Trophoblast cell (in vitro differentiated cells and primary cell): ENCODE measurements around the gene NUP62.

ENCODE experiments used
- DNase-seq, 2 donors: peaks; one replicate each; pipeline ENCODE4 v3.0.0-alpha.2; 2016
- H2AFZ ChIP-seq: 2 replicates; pipeline ENCODE4 v1.6.1; 2013; ENCODE audit warnings: low read length, moderate library complexity, mild to moderate bottlenecking; ENCODE audit not compliant: insufficient read depth, poor library complexity
- H2AK5ac ChIP-seq: 2 replicates; pipeline ENCODE4 v1.6.1; 2013; ENCODE audit warnings: mild to moderate bottlenecking, low read length
- H2BK120ac ChIP-seq: 2 replicates; pipeline ENCODE4 v1.6.1; 2013; ENCODE audit warnings: low read length, mild to moderate bottlenecking, moderate library complexity; ENCODE audit not compliant: insufficient read depth, poor library complexity
- H2BK12ac ChIP-seq: 2 replicates; pipeline ENCODE4 v1.6.1; 2013; ENCODE audit warnings: mild to moderate bottlenecking, low read length, moderate library complexity
- H2BK5ac ChIP-seq: 2 replicates; pipeline ENCODE4 v1.6.1; 2013; ENCODE audit warnings: low read length, low read depth, moderate library complexity, mild to moderate bottlenecking; ENCODE audit not compliant: poor library complexity
- H3K14ac ChIP-seq: 2 replicates; pipeline ENCODE4 v1.6.1; 2013; ENCODE audit warnings: mild to moderate bottlenecking, low read length
- H3K18ac ChIP-seq: 2 replicates; pipeline ENCODE4 v1.6.1; 2013; ENCODE audit warnings: mild to moderate bottlenecking, low read length
- H3K23ac ChIP-seq: 2 replicates; pipeline ENCODE4 v1.6.1; 2013; ENCODE audit warnings: low read length
- H3K27ac ChIP-seq: 2 replicates; pipeline ENCODE4 v1.5.1; 2013; ENCODE audit warnings: low read depth, mild to moderate bottlenecking, inconsistent platforms, low read length, moderate library complexity
- H3K27me3 ChIP-seq: 2 replicates; pipeline ENCODE4 v1.6.1; 2013; ENCODE audit warnings: inconsistent platforms, mild to moderate bottlenecking, low read length, moderate library complexity; ENCODE audit not compliant: insufficient read depth
- H3K36me3 ChIP-seq, 2 experiments: 1 replicate in 1 of 2; 2 replicates in 1 of 2; pipeline ENCODE4 v1.6.1; 2013; ENCODE audit warnings: low read length in 2 of 2, mild to moderate bottlenecking in 2 of 2, moderate library complexity in 1 of 2; ENCODE audit not compliant: insufficient read depth in 2 of 2, control insufficient read depth in 1 of 2
- H3K4ac ChIP-seq: 2 replicates; pipeline ENCODE4 v1.6.1; 2013; ENCODE audit warnings: low read depth, mild to moderate bottlenecking, low read length, moderate library complexity
- H3K4me1 ChIP-seq, 2 experiments: 1 replicate in 1 of 2; 2 replicates in 1 of 2; pipeline ENCODE4 v1.6.1; 2013; ENCODE audit warnings: low read length in 2 of 2, mild to moderate bottlenecking in 2 of 2, moderate library complexity in 1 of 2; ENCODE audit not compliant: insufficient read depth in 2 of 2, control insufficient read depth in 1 of 2
- H3K4me2 ChIP-seq: 2 replicates; pipeline ENCODE4 v1.6.1; 2013; ENCODE audit warnings: inconsistent platforms, mild to moderate bottlenecking, low read length, moderate library complexity
- H3K4me3 ChIP-seq: 2 replicates; pipeline ENCODE4 v1.5.1; 2013; ENCODE audit warnings: mild to moderate bottlenecking, low read depth, low read length, inconsistent platforms
- H3K79me1 ChIP-seq: one replicate; pipeline ENCODE4 v1.6.1; 2013; ENCODE audit warnings: low read length
- H3K79me2 ChIP-seq: 2 replicates; pipeline ENCODE4 v1.6.1; 2013; ENCODE audit warnings: low read length, mild to moderate bottlenecking; ENCODE audit not compliant: control insufficient read depth, insufficient read depth, poor library complexity
- H3K9ac ChIP-seq: 2 replicates; pipeline ENCODE4 v1.6.1; 2013; ENCODE audit warnings: mild to moderate bottlenecking, low read length
- H3K9me3 ChIP-seq: 2 replicates; pipeline ENCODE4 v1.6.1; 2013; ENCODE audit warnings: low read depth, mild to moderate bottlenecking, control low read depth, inconsistent platforms, low read length; ENCODE audit not compliant: insufficient read depth
- H4K12ac ChIP-seq: 2 replicates; pipeline ENCODE4 v1.6.1; 2013; ENCODE audit warnings: low read depth, mild to moderate bottlenecking, low read length, moderate library complexity
- H4K8ac ChIP-seq: 2 replicates; pipeline ENCODE4 v1.6.1; 2013; ENCODE audit warnings: low read depth, mild to moderate bottlenecking, low read length, moderate library complexity
- H4K91ac ChIP-seq: one replicate; pipeline ENCODE4 v1.6.1; 2013; ENCODE audit warnings: low read depth, mild to moderate bottlenecking, low read length, moderate library complexity
- WGBS: extraction: QIAGEN DNeasy Blood & Tissue Kit; methylation state at CpG from one replicate; pipeline ENCODE4 v1.1.7; 2013; ENCODE audit warnings: missing lambda C conversion rate; ENCODE audit not compliant: insufficient read length, insufficient coverage; ENCODE audit errors: extremely low coverage; 5-methylcytosine and 5-hydroxymethylcytosine counted together

NUP62 gene

DNA sequence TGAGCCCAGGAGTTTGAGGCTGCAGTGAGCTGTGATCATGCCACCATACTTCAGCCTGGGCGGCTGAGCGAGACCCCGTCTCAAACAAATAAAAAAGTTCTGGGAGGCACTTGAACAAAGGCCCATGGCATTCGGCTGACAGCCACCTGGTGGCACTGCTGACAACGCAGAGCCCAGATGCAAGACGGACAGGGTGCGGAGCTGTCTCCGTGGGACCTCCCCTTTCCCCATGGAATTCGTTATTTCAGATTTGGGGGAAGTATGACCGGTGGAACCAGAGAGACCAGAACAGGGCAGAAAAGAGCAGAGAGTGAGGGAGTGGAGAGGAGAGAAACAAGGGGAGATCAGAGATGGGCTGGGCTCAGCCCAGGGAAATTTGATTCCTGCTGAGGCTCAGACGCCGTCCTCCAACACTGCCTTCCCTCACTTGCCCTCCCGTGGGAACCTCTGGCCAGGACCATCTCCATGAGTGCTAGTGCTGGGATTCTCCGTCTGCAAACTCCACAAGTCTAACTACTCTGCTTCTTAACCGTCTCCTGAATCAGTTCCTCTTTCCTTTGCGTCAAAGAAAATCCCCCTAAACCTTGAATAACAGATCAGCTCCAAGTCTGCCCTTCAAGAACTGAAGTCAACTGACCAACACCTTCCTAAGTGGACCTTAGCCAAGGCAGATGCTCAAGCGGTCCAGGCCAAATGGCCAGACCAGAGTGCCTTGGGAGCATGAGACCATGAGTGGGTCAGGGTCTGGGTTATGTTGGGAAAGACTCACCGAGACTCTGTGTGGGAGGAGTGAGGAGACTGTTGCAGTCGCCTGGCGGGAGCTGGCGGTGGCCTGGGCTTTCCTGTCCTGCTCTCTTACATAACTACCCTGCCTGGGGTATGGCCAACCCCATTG lies 12.2 kb downstream of the NUP62 start:
- H3K4me2 ChIP-seq, result no peak overlapping the region
- no peak overlapping the region for H2BK12ac ChIP-seq
- H3K4me3 ChIP-seq, result no peak overlapping the region
- H3K9me3 ChIP-seq, result peaks cover 2% of the 10 kb centered on the region
- no CpG with 5 or more reads among the region's 21 CpGs for WGBS
- H3K9ac ChIP-seq, result no peak overlapping the region
- no peak overlapping the region for H3K18ac ChIP-seq
- H3K27ac ChIP-seq, result no peak overlapping the region
- peak; percentile 27 to 43 for DNase-seq
- peaks cover 3% of the 10 kb centered on the region for H3K79me2 ChIP-seq
- H3K27me3 ChIP-seq, result no peaks in the 10 kb centered on the region
- no peak overlapping the region for H3K14ac ChIP-seq
- H3K23ac ChIP-seq, result no peak overlapping the region
- H3K36me3 ChIP-seq, result peaks cover 49 to 64% of the 10 kb centered on the region in 2 experiments
- no peak overlapping the region for H2BK5ac ChIP-seq
- H2BK120ac ChIP-seq, result no peak overlapping the region
- H2AFZ ChIP-seq, result no peak overlapping the region
- no peaks in the 10 kb centered on the region for H3K79me1 ChIP-seq
- no peak overlapping the region for H4K8ac ChIP-seq
- H3K4ac ChIP-seq, result no peak overlapping the region
- peaks cover 0 to 2% of the 10 kb centered on the region in 2 experiments for H3K4me1 ChIP-seq
- no peak overlapping the region for H2AK5ac ChIP-seq
- no peak overlapping the region for H4K12ac ChIP-seq
- H4K91ac ChIP-seq, result no peak overlapping the region

GRCh38 chr19:49915271-49915670 lies 14.0 kb downstream of the NUP62 start:
- no peak overlapping the region for H3K4ac ChIP-seq
- H3K27me3 ChIP-seq, result no peaks in the 10 kb centered on the region
- no peak overlapping the region for H2BK120ac ChIP-seq
- no peak overlapping the region for H2BK12ac ChIP-seq
- no peaks in the 10 kb centered on the region for H3K4me1 ChIP-seq
- WGBS, result no CpG with 5 or more reads among the region's 6 CpGs
- H3K23ac ChIP-seq, result no peak overlapping the region
- H3K27ac ChIP-seq, result no peak overlapping the region
- H4K8ac ChIP-seq, result no peak overlapping the region
- H3K4me2 ChIP-seq, result no peak overlapping the region
- no peak overlapping the region for H2AFZ ChIP-seq
- H3K79me2 ChIP-seq, result no peaks in the 10 kb centered on the region
- H4K12ac ChIP-seq, result no peak overlapping the region
- H3K14ac ChIP-seq, result no peak overlapping the region
- peaks cover 40 to 54% of the 10 kb centered on the region in 2 experiments for H3K36me3 ChIP-seq
- no peaks in the 10 kb centered on the region for H3K79me1 ChIP-seq
- H3K9me3 ChIP-seq, result peaks cover 2% of the 10 kb centered on the region
- no peak overlapping the region for H4K91ac ChIP-seq
- no peak overlapping the region for H2AK5ac ChIP-seq
- H3K4me3 ChIP-seq, result no peak overlapping the region
- H2BK5ac ChIP-seq, result no peak overlapping the region
- no peak overlapping the region for H3K18ac ChIP-seq
- DNase-seq, result no peak
- H3K9ac ChIP-seq, result no peak overlapping the region

- Histone ChIP-seq H3K4me3 (no peak overlapping the region), H2AK5ac (no peak overlapping the region), H4K12ac (no peak overlapping the region), H3K27me3 (no peaks in the 10 kb centered on the region), H2BK12ac (no peak overlapping the region), H3K79me2 (no peaks in the 10 kb centered on the region), H4K91ac (no peak overlapping the region), H3K4me2 (no peak overlapping the region), H3K79me1 (no peaks in the 10 kb centered on the region), H3K4ac (no peak overlapping the region), H3K23ac (no peak overlapping the region), H2AFZ (no peak overlapping the region), H3K4me1 (no peaks in the 10 kb centered on the region), H2BK120ac (no peak overlapping the region), H4K8ac (no peak overlapping the region), H3K9me3 (peaks cover 2% of the 10 kb centered on the region), H2BK5ac (no peak overlapping the region), H3K14ac (no peak overlapping the region), H3K18ac (no peak overlapping the region), H3K27ac (no peak overlapping the region), H3K9ac (no peak overlapping the region), H3K36me3 (peaks cover 56 to 65% of the 10 kb centered on the region in 2 experiments)
- no peak for DNase-seq
- no CpG with 5 or more reads among the region's 10 CpGs for WGBS
These were observed 15.6 kb downstream of the NUP62 start for GRCh38 chr19:49913720-49914119.

DNA sequence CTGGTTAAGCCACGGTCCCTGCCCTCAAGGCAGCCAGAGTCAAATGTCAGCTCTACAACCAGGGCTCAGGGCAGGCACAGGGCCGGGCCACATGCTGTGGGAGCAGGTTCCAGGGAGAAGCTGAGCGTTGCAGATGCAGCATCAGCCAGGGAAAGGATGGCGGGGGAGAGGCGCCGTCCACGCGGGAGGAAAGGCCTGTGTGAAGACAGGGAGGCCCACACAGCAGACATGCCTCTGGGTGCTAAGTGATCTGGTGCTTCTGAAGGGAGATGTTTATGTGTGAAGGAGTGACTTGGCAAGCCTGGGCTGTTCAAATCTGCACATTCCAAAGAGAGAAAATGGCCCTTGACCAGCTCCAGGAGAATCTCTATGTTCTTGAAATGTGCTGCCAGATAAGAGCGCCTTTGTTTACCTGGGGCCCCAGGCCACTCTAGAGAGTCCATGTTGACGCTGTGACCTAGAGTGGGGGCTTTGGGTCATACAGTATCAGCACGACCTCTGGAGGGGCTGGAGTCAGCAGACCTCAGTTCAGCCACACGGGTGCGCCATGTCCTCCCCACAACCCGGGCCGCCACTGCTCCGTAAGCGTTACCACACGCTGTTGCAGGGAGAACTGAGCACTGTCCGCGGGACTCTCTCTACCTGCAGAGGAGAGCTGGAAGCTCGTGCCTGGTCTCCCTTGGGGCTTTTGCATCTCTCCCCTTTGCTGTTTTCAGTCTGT lies 16.2 kb downstream of the NUP62 start:
- Histone ChIP-seq H3K4me1 (no peaks in the 10 kb centered on the region), H3K79me1 (no peaks in the 10 kb centered on the region), H3K27ac (no peak overlapping the region), H2BK5ac (no peak overlapping the region), H4K12ac (no peak overlapping the region), H3K4me2 (no peak overlapping the region), H2BK120ac (no peak overlapping the region), H3K4me3 (no peak overlapping the region), H2BK12ac (no peak overlapping the region), H4K91ac (no peak overlapping the region), H3K36me3 (peaks cover 58 to 66% of the 10 kb centered on the region in 2 experiments), H3K9me3 (peaks cover 2% of the 10 kb centered on the region), H3K14ac (no peak overlapping the region), H3K4ac (no peak overlapping the region), H4K8ac (no peak overlapping the region), H3K79me2 (no peaks in the 10 kb centered on the region), H2AK5ac (no peak overlapping the region), H2AFZ (no peak overlapping the region), H3K23ac (no peak overlapping the region), H3K18ac (no peak overlapping the region), H3K27me3 (no peaks in the 10 kb centered on the region), H3K9ac (no peak overlapping the region)
- no CpG with 5 or more reads among the region's 21 CpGs for WGBS
- no peak for DNase-seq
